Muscle of leg (tissue), 11 donors: ENCODE results near the gene TLR9. TPM values are rescaled to one million over a fixed set of nuclear protein-coding genes. Genes with fewer than 3 reads are reported as not detected.

Source experiments
- DNase-seq: peaks from one replicate; pipeline ENCODE4 v3.0.0; 2013
- H3K27ac ChIP-seq: one replicate; pipeline ENCODE4 v1.5.1; 2013; ENCODE audit warnings: mild to moderate bottlenecking, low read length, control low read depth
- H3K27me3 ChIP-seq: one replicate; pipeline ENCODE4 v1.6.1; 2013; ENCODE audit warnings: low read length; ENCODE audit not compliant: control insufficient read depth, insufficient read depth
- H3K36me3 ChIP-seq: one replicate; pipeline ENCODE4 v1.6.1; 2013; ENCODE audit warnings: low read length; ENCODE audit not compliant: control insufficient read depth, insufficient read depth
- H3K4me1 ChIP-seq: one replicate; pipeline ENCODE4 v1.6.1; 2013; ENCODE audit warnings: low read length; ENCODE audit not compliant: control insufficient read depth, insufficient read depth
- H3K4me3 ChIP-seq: one replicate; pipeline ENCODE4 v1.5.1; 2013; ENCODE audit warnings: low read length, control low read depth
- H3K9me3 ChIP-seq: replicated peaks from 2 replicates; pipeline ENCODE4 v1.6.1; 2013; ENCODE audit warnings: low read depth, low read length; ENCODE audit not compliant: control insufficient read depth
- WGBS: methylation state at CpG from one replicate; pipeline ENCODE4 v1.1.5; 2013; ENCODE audit warnings: missing lambda C conversion rate; ENCODE audit not compliant: insufficient coverage; 5-methylcytosine and 5-hydroxymethylcytosine counted together
- polyA plus RNA-seq, 8 donors: library from polyadenylated mRNA; unstranded; fragments of 120-200 nt; gene quantifications; one replicate each; pipeline versions ENCODE4 v1.2.1 to v1.2.3, GENCODE V29; 2013; ENCODE audit warnings: inconsistent platforms in 1 of 8, low replicate concordance in 1 of 8; ENCODE audit not compliant: insufficient read length in 8 of 8, insufficient read depth in 1 of 8
- total RNA-seq: library from RNA; stranded (reverse); fragments of 120-200 nt; gene quantifications from one replicate; pipeline ENCODE4 v1.2.4, GENCODE V29; 2013

TLR9 gene
- total and polyA plus RNA-seq, 9 donors = 0.09 to 0.21 (median 0.15) TPM; not detected in 1

DNA sequence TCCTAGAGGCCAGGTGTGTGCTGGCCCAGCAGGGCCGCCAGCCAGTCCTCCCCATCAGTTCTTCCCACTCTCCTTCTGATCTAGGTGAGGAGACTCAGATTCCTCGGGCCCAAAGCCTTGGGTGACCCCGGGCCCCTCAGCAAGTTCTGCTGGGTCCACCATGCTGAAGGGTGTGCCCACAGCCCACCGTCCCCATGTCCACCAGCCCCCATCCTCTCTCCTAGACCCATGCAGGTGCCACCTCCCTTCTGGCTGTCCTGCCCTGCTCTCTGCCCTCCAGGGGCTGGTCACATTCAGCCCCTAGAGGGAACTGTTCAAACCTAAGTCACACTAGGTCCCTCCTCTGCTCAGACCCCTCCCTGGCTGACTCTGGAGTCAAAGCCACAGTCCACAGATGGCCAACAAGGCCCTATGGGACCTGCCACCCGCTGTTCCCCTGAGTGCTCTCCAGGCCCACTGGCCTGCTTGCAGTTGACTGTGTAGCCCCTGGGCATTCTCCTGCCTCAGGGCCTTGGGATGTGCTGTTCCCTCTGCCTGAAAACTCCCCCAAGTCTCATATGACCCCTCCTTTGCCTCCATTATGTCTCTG is 878 bp upstream of the TLR9 start:
- 67% methylated on average over 5 of the region's 5 CpGs for WGBS
- DNase-seq = no peak

GRCh38 chr3:52223449-52224408 is 1.7 kb downstream of the TLR9 start:
- Histone ChIP-seq H3K4me3 (no peak overlapping the region), H3K27ac (no peak overlapping the region), H3K4me1 (peaks cover 37% of the 10 kb centered on the region), H3K36me3 (peaks cover 13% of the 10 kb centered on the region), H3K27me3 (no peaks in the 10 kb centered on the region), H3K9me3 (no peaks in the 10 kb centered on the region)
- no peak for DNase-seq
- 94% methylated on average over 28 of the region's 32 CpGs for WGBS

More for the DNA sequence above, 878 bp upstream of the TLR9 start:
- Histone ChIP-seq H3K27me3 (no peaks in the 10 kb centered on the region), H3K9me3 (no peaks in the 10 kb centered on the region), H3K4me1 (peaks cover 13% of the 10 kb centered on the region), H3K27ac (no peak overlapping the region), H3K4me3 (no peak overlapping the region), H3K36me3 (peaks cover 34% of the 10 kb centered on the region)

GRCh38 chr3:52222319-52223221 is 2.9 kb downstream of the TLR9 start:
- Histone ChIP-seq H3K4me1 (peaks cover 48% of the 10 kb centered on the region), H3K27ac (no peak overlapping the region), H3K4me3 (no peak overlapping the region), H3K36me3 (peaks cover 5% of the 10 kb centered on the region), H3K27me3 (no peaks in the 10 kb centered on the region), H3K9me3 (no peaks in the 10 kb centered on the region)
- WGBS = 85% methylated on average over 36 of the region's 41 CpGs
- DNase-seq = no peak

DNA sequence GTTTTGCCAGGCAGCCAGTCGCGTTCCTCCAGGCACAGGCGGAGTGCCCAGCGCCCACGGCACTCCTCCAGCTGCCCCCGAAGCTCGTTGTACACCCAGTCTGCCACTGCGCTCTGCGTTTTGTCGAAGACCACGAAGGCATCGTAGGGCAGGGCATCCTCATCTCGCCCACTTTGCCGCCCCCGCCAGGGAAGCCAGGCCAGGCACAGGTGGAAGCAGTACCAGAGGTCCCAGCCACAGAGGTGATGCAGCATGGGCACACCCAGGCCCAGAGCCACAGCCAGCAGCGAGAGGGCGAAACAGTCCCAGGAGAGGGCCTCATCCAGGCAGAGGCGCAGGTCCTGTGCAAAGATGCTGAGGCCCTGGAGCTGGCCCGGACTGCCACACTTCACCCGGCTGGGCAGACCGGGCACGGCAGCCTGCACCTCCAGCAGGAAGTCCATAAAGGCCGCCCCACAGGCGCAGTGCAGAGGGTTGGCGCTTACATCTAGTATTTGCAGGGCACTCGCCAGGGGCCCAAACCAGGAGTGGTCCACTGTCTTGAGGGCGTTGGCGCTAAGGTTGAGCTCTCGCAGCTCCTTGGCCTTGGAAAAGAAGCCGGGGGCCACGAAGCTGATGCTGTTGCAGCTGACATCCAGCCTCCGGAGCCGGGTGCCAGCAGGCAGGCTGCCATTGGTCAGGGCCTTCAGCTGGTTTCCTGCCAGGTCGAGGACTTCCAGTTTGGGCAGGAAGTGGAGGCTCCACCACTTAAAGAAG is 3.7 kb downstream of the TLR9 start:
- H3K36me3 ChIP-seq = peaks cover 4% of the 10 kb centered on the region
- H3K4me3 ChIP-seq = no peak overlapping the region
- H3K27ac ChIP-seq = no peak overlapping the region
- no peaks in the 10 kb centered on the region for H3K9me3 ChIP-seq
- WGBS = 77% methylated on average over 34 of the region's 34 CpGs
- peaks cover 56% of the 10 kb centered on the region for H3K4me1 ChIP-seq
- DNase-seq = peak; percentile 57
- H3K27me3 ChIP-seq = no peaks in the 10 kb centered on the region

GRCh38 chr3:52221141-52221562 is 4.3 kb downstream of the TLR9 start:
- Histone ChIP-seq H3K4me3 (no peak overlapping the region), H3K27ac (no peak overlapping the region), H3K27me3 (no peaks in the 10 kb centered on the region), H3K4me1 (peaks cover 62% of the 10 kb centered on the region), H3K9me3 (no peaks in the 10 kb centered on the region), H3K36me3 (peaks cover 4% of the 10 kb centered on the region)
- 91% methylated on average over 27 of the region's 27 CpGs for WGBS
- DNase-seq = no peak

- 0% methylated on average over 5 of the region's 9 CpGs for WGBS
Measured at GRCh38 chr3:52220380-52221026, 4.9 kb downstream of the TLR9 start.

DNA sequence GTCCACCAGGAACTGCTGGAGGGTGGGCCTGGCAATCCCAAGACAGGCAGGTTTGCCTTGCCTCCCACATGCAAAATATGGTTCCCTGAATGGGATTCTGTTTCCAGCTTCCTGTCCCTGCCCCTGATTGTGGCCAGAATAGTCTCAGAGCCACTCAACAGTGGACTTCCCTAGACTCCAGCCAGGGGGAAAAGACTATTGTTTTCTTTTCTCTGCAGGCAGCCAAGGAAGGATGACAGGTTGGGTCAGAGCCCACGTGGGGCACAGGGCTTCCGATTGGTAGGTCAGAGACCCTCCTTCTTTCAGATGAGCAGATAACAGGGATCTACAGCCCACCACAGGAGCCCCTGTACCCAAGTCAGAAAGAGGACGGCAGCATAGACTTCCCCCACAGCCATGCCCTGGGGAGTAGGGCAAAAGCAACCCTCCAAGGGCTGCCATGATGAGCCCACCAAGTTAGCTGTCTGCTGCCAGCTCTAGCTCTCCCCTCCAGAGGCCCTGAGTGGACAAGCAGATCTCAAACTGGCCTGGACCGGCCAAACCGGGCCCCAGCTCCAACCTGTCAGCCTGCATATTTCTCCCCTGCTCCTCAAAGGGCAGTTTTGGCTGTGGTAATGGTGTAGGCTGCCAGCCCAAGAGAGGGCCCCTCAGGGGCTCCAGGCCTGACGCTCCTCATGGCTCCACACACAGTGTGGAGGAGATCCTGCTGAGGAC is 6.4 kb downstream of the TLR9 start:
- peak overlapping the region; percentile 94 for H3K27ac ChIP-seq
- DNase-seq = no peak
- peaks cover 22% of the 10 kb centered on the region for H3K36me3 ChIP-seq
- no peak overlapping the region for H3K4me3 ChIP-seq
- no CpG with 5 or more reads among the region's 6 CpGs for WGBS
- peaks cover 71% of the 10 kb centered on the region for H3K4me1 ChIP-seq
- H3K9me3 ChIP-seq = no peaks in the 10 kb centered on the region
- H3K27me3 ChIP-seq = no peaks in the 10 kb centered on the region

More at GRCh38 chr3:52220380-52221026, 4.9 kb downstream of the TLR9 start:
- Histone ChIP-seq H3K9me3 (no peaks in the 10 kb centered on the region), H3K27me3 (no peaks in the 10 kb centered on the region), H3K4me1 (peaks cover 68% of the 10 kb centered on the region), H3K27ac (no peak overlapping the region), H3K36me3 (peaks cover 7% of the 10 kb centered on the region), H3K4me3 (no peak overlapping the region)
- DNase-seq = peak; percentile 86

- Histone ChIP-seq H3K9me3 (no peaks in the 10 kb centered on the region), H3K4me3 (no peak overlapping the region), H3K36me3 (peaks cover 27% of the 10 kb centered on the region), H3K27ac (peak overlapping the region; percentile 94), H3K4me1 (peaks cover 71% of the 10 kb centered on the region), H3K27me3 (no peaks in the 10 kb centered on the region)
- WGBS = 68% methylated on average over 8 of the region's 12 CpGs
- no peak for DNase-seq
Measured at GRCh38 chr3:52218454-52218853, 7.0 kb downstream of the TLR9 start.
